C4-2B (cell line): ENCODE measurements around the gene RAB27A.

Experiments
- ZFX ChIP-seq: fragments of 450-650 bp; IDR thresholded peaks from 2 replicates; pipeline ENCODE4 v1.6.1; 2017
- TF ChIP-seq, protein P1 (sequence below): fragments of 450-650 bp; conservative IDR thresholded peaks from 2 replicates; pipeline ENCODE4 v1.5.1; 2017; ENCODE audit warnings: mild to moderate bottlenecking

- TF ChIP-seq, protein P1, sequence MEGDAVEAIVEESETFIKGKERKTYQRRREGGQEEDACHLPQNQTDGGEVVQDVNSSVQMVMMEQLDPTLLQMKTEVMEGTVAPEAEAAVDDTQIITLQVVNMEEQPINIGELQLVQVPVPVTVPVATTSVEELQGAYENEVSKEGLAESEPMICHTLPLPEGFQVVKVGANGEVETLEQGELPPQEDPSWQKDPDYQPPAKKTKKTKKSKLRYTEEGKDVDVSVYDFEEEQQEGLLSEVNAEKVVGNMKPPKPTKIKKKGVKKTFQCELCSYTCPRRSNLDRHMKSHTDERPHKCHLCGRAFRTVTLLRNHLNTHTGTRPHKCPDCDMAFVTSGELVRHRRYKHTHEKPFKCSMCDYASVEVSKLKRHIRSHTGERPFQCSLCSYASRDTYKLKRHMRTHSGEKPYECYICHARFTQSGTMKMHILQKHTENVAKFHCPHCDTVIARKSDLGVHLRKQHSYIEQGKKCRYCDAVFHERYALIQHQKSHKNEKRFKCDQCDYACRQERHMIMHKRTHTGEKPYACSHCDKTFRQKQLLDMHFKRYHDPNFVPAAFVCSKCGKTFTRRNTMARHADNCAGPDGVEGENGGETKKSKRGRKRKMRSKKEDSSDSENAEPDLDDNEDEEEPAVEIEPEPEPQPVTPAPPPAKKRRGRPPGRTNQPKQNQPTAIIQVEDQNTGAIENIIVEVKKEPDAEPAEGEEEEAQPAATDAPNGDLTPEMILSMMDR: no peak
- no peak for TF ChIP-seq ZFX
Observed at GRCh38 chr15:55247766-55248427, 41.7 kb downstream of the RAB27A start.
